SK-N-SH (cell line): ENCODE measurements around the gene LRRC17. TPM values are rescaled to one million over a fixed set of nuclear protein-coding genes. Genes with fewer than 3 reads are reported as not detected.
A peak's percentile ranks its signal among the peaks of the same experiment; 100 is the strongest.

Experiments
- CTCF ChIA-PET: fragments of 300-600, 350-600 bp; formaldehyde crosslinking; extraction: SDS; loops from one replicate; lab custom pipeline; 2021; lab: Yijun Ruan, JAX
- POLR2A ChIA-PET: fragments of 350-600 bp; sonication (Branson Sonifier 250); formaldehyde crosslinking; extraction: SDS; loops from one replicate; lab custom pipeline; 2020; ENCODE audit warnings: antibody characterized with exemption, inconsistent platforms; lab: Yijun Ruan, JAX
- DNase-seq: peaks from one replicate; pipeline ENCODE4 v3.0.0; 2012
- H2AFZ ChIP-seq: fragments of 200-600 bp; sonication (generic); 2 replicates; pipeline ENCODE4 v1.8.1; 2016; ENCODE audit warnings: antibody characterized with exemption, mild to moderate bottlenecking, low read depth
- H3F3A ChIP-seq: fragments of 200-600 bp; sonication (generic); replicated peaks from 2 replicates; pipeline ENCODE3; 2016; ENCODE audit warnings: antibody characterized with exemption, mild to moderate bottlenecking; ENCODE audit not compliant: insufficient read depth
- H3K27ac ChIP-seq, 2 experiments: fragments of 200-500 bp in 1 of 2; fragments of 200-600 bp in 1 of 2; sonication (Bioruptor generic) in 1 of 2; sonication (generic), shearing (Covaris generic) in 1 of 2; 2 replicates each; pipeline versions ENCODE4 v1.5.1 to v1.6.1; 2014 to 2016; ENCODE audit warnings: low read depth in 2 of 2, inconsistent platforms in 1 of 2, low read length in 1 of 2, mild to moderate bottlenecking in 1 of 2, mixed read lengths in 1 of 2
- H3K27me3 ChIP-seq: fragments of 200-600 bp; sonication (generic), shearing (Covaris generic); 2 replicates; pipeline ENCODE4 v1.6.1; 2016; ENCODE audit warnings: mixed run types; ENCODE audit not compliant: insufficient read depth
- H3K36me3 ChIP-seq, 2 experiments: fragments of 200-500 bp in 1 of 2; fragments of 200-600 bp in 1 of 2; sonication (Bioruptor generic) in 1 of 2; sonication (generic) in 1 of 2; replicated peaks in 1 of 2; 2 replicates each; pipeline versions ENCODE3 to v1.5.1; 2014 to 2016; ENCODE audit warnings: low read length in 1 of 2, mild to moderate bottlenecking in 1 of 2; ENCODE audit not compliant: insufficient read depth in 2 of 2, control insufficient read depth in 1 of 2
- H3K4me1 ChIP-seq, 2 experiments: fragments of 200-500 bp in 1 of 2; fragments of 200-600 bp in 1 of 2; sonication (Bioruptor generic) in 1 of 2; sonication (generic), shearing (Covaris generic) in 1 of 2; 2 replicates each; pipeline versions ENCODE4 v1.5.1 to v1.6.1; 2014 to 2016; ENCODE audit warnings: low read depth in 1 of 2, low read length in 1 of 2, mixed run types in 1 of 2; ENCODE audit not compliant: insufficient read depth in 2 of 2, control insufficient read depth in 1 of 2
- H3K4me2 ChIP-seq: fragments of 200-600 bp; sonication (generic), shearing (Covaris generic); 2 replicates; pipeline ENCODE4 v1.6.1; 2017; ENCODE audit warnings: mixed run types
- H3K4me3 ChIP-seq, 2 experiments: fragments of 200-500 bp in 1 of 2; fragments of 200-600 bp in 1 of 2; sonication (Bioruptor generic) in 1 of 2; sonication (generic), shearing (Covaris generic) in 1 of 2; 2 replicates each; pipeline versions ENCODE4 v1.5.1 to v1.8.1; 2014 to 2016; ENCODE audit warnings: low read depth in 2 of 2, inconsistent platforms in 1 of 2, low read length in 1 of 2, mild to moderate bottlenecking in 1 of 2, mixed read lengths in 1 of 2, moderate library complexity in 1 of 2
- H3K79me2 ChIP-seq: fragments of 200-600 bp; sonication (generic); 2 replicates; pipeline ENCODE4 v1.8.1; 2017; ENCODE audit warnings: mild to moderate bottlenecking; ENCODE audit not compliant: insufficient read depth
- H3K9ac ChIP-seq: fragments of 200-600 bp; sonication (generic); 2 replicates; pipeline ENCODE4 v1.6.1; 2017; ENCODE audit warnings: mixed run types
- H3K9me2 ChIP-seq: fragments of 200-600 bp; sonication (generic); 2 replicates; pipeline ENCODE4 v1.6.1; 2017; ENCODE audit warnings: mixed run types
- H3K9me3 ChIP-seq: fragments of 200-600 bp; sonication (generic); 2 replicates; pipeline ENCODE4 v1.6.1; 2017; ENCODE audit warnings: mixed run types, mild to moderate bottlenecking, moderate library complexity
- H4K20me1 ChIP-seq: fragments of 200-600 bp; sonication (generic); 2 replicates; pipeline ENCODE4 v1.6.1; 2017; ENCODE audit warnings: mild to moderate bottlenecking, mixed run types; ENCODE audit not compliant: insufficient read depth
- CHD2 ChIP-seq: fragments of 150-350 bp; IDR thresholded peaks from 2 replicates; pipeline ENCODE4 v1.6.1; 2018; ENCODE audit warnings: low read length; ENCODE audit not compliant: partially characterized antibody
- EZH2phosphoT487 ChIP-seq: fragments of 200-600 bp; sonication (generic); IDR thresholded peaks from 2 replicates; pipeline ENCODE4 v1.6.1; 2017; ENCODE audit warnings: low read depth, mixed run types, mild to moderate bottlenecking, antibody characterized with exemption, moderate library complexity, borderline replicate concordance
- FOXJ3 ChIP-seq: sonication (generic); formaldehyde crosslinking; IDR thresholded peaks from 2 replicates; pipeline ENCODE4 v1.5.1; 2020; ENCODE audit warnings: mild to moderate bottlenecking, missing genetic modification reagents
- GATA2 ChIP-seq: sonication (generic); formaldehyde crosslinking; IDR thresholded peaks from 2 replicates; pipeline ENCODE4 v1.5.0; 2020; ENCODE audit warnings: mild to moderate bottlenecking, missing genetic modification reagents
- NFIC ChIP-seq: IDR thresholded peaks from 2 replicates; pipeline ENCODE4 v1.4.0; 2012; ENCODE audit warnings: borderline replicate concordance
- RAD21 ChIP-seq: IDR thresholded peaks from 2 replicates; pipeline ENCODE4 v1.6.1; 2012; ENCODE audit warnings: mild to moderate bottlenecking, low read length
- RCOR1 ChIP-seq: fragments of 150-350 bp; IDR thresholded peaks from 2 replicates; pipeline ENCODE4 v1.6.1; 2017; ENCODE audit warnings: antibody characterized with exemption, low read length
- RXRA ChIP-seq: IDR thresholded peaks from 2 replicates; pipeline ENCODE4 v1.4.0; 2012; ENCODE audit warnings: low read depth, mild to moderate bottlenecking, borderline replicate concordance
- SIN3A ChIP-seq: IDR thresholded peaks from 2 replicates; pipeline ENCODE4 v1.6.1; 2012; ENCODE audit warnings: low read depth, mild to moderate bottlenecking, low read length, moderate library complexity, borderline replicate concordance
- TAF1 ChIP-seq: IDR thresholded peaks from 2 replicates; pipeline ENCODE4 v1.6.1; 2012; ENCODE audit warnings: low read depth, mild to moderate bottlenecking, low read length, moderate library complexity, borderline replicate concordance
- WGBS: methylation state at CpG from one replicate; pipeline ENCODE4 v1.1.6; 2017; ENCODE audit warnings: low lambda C conversion rate; 5-methylcytosine and 5-hydroxymethylcytosine counted together
- polyA plus RNA-seq, 3 experiments: library from polyadenylated mRNA; depleted of rRNA; stranded (reverse); fragments of >200 nt; gene quantifications; 2 replicates each; pipeline ENCODE4 v1.2.3, GENCODE V29; 2012
- TF ChIP-seq, protein P1 (sequence below): fragments of 200-600 bp; sonication (generic); IDR thresholded peaks from 2 replicates; pipeline ENCODE4 v1.6.1; 2017; ENCODE audit warnings: antibody characterized with exemption, mild to moderate bottlenecking, moderate library complexity

The LRRC17 gene
- polyA plus RNA-seq, 1 of the 3 experiments (the other 2 are of a cell fraction), result 101 TPM

DNA sequence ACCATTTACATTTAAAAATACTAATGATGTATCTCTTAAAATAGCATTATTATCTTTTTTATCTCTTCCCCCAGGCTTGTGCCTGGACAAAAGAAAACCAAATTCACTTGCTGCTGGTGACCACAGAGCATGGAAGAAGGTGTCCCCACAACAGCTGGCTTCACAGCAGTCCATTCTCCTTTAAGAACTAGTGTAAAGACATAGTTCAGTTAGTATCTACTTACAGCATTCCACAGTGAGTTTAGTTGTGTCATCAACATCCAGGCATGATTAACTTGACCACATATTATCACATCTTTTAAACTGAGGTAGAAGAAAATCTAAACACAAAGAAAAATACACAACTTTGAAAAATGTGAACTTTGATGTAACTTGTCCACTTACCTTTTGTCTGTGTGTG lies 55.0 kb downstream of the LRRC17 start:
- Histone ChIP-seq H3K27me3 (no peaks in the 10 kb centered on the region), H3K4me3 (no peak overlapping the region), H3K79me2 (no peaks in the 10 kb centered on the region), H3K9me2 (no peaks in the 10 kb centered on the region), H3K4me2 (no peak overlapping the region), H3F3A (peaks cover 12% of the 10 kb centered on the region)
- TF ChIP-seq NFIC, result no peak
- TF ChIP-seq, all 33 proteins: peak for 0
- CTCF ChIA-PET, result no interaction called here
- Histone ChIP-seq H3K9ac (no peak overlapping the region), H3K9me3 (no peaks in the 10 kb centered on the region), H4K20me1 (no peaks in the 10 kb centered on the region), H2AFZ (no peak overlapping the region), H3K27ac (no peak overlapping the region), H3K4me1 (peaks cover 0 to 6% of the 10 kb centered on the region in 2 experiments; a peak in 1 of 4 replicates), H3K36me3 (no peaks in the 10 kb centered on the region)
- POLR2A ChIA-PET, result no interaction called here
- no peak for DNase-seq

DNA sequence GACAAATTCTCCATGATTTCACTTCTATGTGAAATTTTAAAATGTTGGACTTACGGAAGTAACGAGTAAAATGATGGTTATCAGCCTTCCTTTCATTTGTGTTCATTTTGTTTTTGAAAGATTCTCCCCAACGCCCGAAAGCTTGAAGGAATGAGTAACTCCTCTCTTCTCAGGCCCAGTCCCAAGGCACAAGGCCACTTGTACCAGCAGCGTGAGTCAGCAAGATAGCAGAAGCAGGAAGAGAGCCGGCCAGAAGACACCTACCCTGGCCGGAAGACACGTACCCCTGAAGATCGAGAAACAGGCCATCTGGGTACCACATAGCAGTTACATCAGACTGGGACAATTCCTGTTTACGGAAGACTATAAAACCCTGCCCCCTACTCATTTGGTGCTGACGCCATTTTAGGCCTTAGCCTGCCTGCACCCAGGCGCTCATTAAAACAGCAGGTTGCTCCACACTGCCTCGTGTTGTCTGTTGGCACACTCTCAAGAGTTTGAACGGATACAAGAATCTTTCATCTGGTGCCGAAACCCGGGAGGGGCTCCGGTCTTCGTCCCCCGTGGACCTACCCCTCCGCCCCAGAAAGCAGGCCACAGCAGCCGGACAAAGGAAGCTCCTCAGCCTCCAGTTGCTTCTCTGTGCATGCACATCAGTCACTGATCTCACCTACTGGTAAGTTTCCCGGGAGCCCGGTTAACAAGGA lies 60.4 kb downstream of the LRRC17 start:
- Histone ChIP-seq H3K79me2 (no peaks in the 10 kb centered on the region), H3K27me3 (no peaks in the 10 kb centered on the region), H3K4me3 (no peak overlapping the region), H3F3A (peaks cover 12% of the 10 kb centered on the region), H3K9me3 (no peaks in the 10 kb centered on the region), H2AFZ (peak overlapping the region; percentile 4; the same call in 1 of the 2 replicates), H3K36me3 (no peaks in the 10 kb centered on the region), H3K9me2 (no peaks in the 10 kb centered on the region), H4K20me1 (no peaks in the 10 kb centered on the region), H3K4me2 (no peak overlapping the region), H3K9ac (no peak overlapping the region), H3K27ac (no peak overlapping the region), H3K4me1 (no peaks in the 10 kb centered on the region)
- ChIA-PET CTCF (interaction anchor here (0.6 kb wide), 1 partner anchor 30 kb away, joined by 3 read pairs; no protein-coding TSS in a partner anchor), POLR2A (no interaction called here)
- 94% methylated on average over 23 of the region's 23 CpGs for WGBS
- DNase-seq, result no peak
- TF ChIP-seq CHD2 (no peak), SIN3A (no peak), RCOR1 (no peak)

DNA sequence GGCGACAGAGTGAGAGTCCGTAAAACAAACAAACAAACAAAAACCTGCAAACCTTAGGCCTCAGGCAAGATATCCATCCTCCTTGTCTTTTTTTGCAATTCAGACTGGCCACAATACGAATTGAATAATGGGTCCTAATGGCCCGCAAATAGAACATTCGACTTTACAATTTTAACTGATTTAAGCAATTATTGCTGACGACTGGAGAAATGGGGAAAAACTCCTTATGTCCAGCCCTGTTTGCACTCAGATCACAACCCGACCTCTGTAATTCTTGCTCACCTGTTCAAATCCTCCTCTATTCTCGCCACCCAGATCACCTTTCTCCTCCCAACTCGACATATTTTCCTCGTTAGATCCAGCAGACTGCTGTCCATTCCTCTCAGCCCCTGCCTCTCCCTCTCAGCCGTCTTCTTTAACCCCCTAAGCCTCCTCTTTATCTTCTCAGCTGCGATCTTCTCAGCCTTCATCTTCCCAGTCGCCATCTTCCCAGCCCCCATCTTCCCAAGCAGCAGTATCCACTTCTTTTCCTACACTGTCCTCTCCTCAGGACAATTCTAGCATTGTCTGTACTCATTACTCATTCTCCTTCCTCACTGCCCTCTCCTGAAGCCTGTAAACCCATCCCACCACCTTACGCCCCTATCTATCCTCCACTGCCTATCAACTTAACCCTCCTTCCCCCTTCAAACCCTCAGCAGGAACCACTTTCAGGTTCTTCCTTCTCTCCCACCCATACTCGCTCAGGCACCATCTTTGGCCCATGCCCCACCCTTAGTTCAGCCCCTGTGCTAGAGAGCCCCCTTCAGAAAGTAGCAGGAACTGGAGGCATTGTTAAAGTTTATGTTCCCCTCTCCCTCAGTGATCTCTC lies 61.8 kb downstream of the LRRC17 start:
- peaks cover 0 to 5% of the 10 kb centered on the region in 2 experiments for H3K36me3 ChIP-seq
- TF ChIP-seq RXRA (no peak), FOXJ3 (no peak), EZH2phosphoT487 (no peak), RAD21 (peak; percentile 39), CHD2 (no peak), TAF1 (no peak), GATA2 (CRISPR knock-in tag) (no peak)
- TF ChIP-seq, protein P1, sequence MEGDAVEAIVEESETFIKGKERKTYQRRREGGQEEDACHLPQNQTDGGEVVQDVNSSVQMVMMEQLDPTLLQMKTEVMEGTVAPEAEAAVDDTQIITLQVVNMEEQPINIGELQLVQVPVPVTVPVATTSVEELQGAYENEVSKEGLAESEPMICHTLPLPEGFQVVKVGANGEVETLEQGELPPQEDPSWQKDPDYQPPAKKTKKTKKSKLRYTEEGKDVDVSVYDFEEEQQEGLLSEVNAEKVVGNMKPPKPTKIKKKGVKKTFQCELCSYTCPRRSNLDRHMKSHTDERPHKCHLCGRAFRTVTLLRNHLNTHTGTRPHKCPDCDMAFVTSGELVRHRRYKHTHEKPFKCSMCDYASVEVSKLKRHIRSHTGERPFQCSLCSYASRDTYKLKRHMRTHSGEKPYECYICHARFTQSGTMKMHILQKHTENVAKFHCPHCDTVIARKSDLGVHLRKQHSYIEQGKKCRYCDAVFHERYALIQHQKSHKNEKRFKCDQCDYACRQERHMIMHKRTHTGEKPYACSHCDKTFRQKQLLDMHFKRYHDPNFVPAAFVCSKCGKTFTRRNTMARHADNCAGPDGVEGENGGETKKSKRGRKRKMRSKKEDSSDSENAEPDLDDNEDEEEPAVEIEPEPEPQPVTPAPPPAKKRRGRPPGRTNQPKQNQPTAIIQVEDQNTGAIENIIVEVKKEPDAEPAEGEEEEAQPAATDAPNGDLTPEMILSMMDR, result peak; percentile 21; the same call in 1 of the 2 replicates
- H3K79me2 ChIP-seq, result no peaks in the 10 kb centered on the region
- H3K9me2 ChIP-seq, result no peaks in the 10 kb centered on the region
- H3K4me3 ChIP-seq, result no peak overlapping the region
- peaks cover 3% of the 10 kb centered on the region for H3F3A ChIP-seq
- no peaks in the 10 kb centered on the region for H3K4me1 ChIP-seq
- no peak for DNase-seq
- no peaks in the 10 kb centered on the region for H4K20me1 ChIP-seq
- ChIA-PET POLR2A (no interaction called here), CTCF (no interaction called here)
- H3K9ac ChIP-seq, result no peak overlapping the region
- WGBS, result 94% methylated on average over 15 of the region's 15 CpGs
- no peak overlapping the region for H3K27ac ChIP-seq
- H3K4me2 ChIP-seq, result no peak overlapping the region
- H3K9me3 ChIP-seq, result no peaks in the 10 kb centered on the region
- no peaks in the 10 kb centered on the region for H3K27me3 ChIP-seq
- H2AFZ ChIP-seq, result no peak overlapping the region
